HG02759 (cell line): Measurements from ENCODE around the gene LNP1.
"Not testable (repeated sequence)": the region's sequence is repeated elsewhere in the genome, so short reads cannot be mapped to it uniquely, and the experiment has no call there.

ENCODE experiments used
- ATAC-seq: cut with Tn5 transposase; IDR thresholded peaks from one replicate; pipeline ENCODE4 v1.9.1; 2021; ENCODE audit warnings: mild to moderate bottlenecking, moderate library complexity; ENCODE audit not compliant: unreplicated experiment

The LNP1 gene, protein sequence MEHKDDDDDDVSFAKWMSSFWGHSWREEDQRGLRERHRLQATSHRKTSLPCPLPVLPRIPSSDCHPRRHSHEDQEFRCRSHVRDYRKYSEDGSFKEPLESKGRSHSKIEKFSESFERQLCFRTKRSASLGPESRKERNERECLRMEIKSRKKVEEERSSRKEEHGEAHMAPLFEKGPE

DNA sequence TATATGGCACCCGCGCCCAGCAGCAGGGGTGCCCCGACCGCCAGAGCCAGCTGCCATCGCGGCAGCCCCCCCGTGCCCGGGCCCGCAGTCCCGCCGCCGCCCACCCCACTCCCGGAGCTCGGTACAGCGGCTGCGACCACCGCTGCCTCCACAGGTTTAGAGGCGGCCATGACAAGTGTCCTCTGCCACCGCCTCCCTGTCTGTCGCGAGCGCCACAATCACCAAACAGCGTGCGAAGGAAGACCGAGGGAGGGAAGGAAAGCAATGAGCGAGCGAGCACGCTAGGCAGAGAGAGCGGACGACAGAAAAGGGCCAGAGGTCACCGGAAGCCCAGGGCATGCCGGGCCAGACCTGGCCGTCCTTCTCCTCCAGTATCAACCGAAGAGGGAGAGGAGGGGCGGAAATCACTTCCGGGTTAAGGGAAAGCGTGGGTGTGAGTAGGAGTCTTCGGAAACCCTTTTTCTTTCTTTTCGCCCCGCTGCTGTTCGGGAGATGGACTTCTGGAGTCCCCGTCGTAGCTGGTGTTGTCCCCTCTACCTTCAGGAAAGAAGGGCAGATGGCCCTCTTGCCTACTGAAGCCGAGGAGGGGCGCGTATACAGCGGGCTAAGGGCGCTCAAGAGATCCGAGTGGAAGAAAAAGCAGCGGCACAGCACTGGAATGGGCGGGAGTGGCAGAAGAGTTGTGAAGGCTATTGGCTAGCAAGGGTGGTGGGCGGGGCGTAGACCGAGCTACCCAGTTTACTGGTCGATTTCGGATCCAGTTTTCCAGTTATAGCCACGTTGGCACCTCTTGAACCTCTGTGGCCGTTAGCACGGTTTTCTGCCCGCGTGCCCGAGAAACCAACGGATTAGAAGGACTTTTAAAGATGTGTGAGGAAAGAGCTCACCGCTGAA lies at the start of gene LNP1, which contains the start of gene TOMM70:
LNP1 (plus strand) TSS at position 760 of the 894 bp plus-strand sequence. CDS start 28,191 bp downstream, outside the sequence.
TOMM70 (minus strand) TSS at position 310 of the 894 bp plus-strand sequence; CDS start at position 170, 140 bp downstream.
- ATAC-seq, result peak; percentile 91

DNA sequence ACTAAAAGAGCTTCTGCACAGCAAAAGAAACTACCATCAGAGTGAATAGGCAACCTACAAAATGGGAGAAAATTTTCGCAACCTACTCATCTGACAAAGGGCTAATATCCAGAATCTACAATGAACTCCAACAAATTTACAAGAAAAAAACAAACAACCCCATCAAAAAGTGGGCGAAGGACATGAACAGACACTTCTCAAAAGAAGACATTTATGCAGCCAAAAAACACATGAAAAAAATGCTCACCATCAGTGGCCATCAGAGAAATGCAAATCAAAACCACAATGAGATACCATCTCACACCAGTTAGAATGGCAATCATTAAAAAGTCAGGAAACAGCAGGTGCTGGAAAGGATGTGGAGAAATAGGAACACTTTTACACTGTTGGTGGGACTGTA lies 49.6 kb upstream of the LNP1 start:
- ATAC-seq, result not testable (repeated sequence)

DNA sequence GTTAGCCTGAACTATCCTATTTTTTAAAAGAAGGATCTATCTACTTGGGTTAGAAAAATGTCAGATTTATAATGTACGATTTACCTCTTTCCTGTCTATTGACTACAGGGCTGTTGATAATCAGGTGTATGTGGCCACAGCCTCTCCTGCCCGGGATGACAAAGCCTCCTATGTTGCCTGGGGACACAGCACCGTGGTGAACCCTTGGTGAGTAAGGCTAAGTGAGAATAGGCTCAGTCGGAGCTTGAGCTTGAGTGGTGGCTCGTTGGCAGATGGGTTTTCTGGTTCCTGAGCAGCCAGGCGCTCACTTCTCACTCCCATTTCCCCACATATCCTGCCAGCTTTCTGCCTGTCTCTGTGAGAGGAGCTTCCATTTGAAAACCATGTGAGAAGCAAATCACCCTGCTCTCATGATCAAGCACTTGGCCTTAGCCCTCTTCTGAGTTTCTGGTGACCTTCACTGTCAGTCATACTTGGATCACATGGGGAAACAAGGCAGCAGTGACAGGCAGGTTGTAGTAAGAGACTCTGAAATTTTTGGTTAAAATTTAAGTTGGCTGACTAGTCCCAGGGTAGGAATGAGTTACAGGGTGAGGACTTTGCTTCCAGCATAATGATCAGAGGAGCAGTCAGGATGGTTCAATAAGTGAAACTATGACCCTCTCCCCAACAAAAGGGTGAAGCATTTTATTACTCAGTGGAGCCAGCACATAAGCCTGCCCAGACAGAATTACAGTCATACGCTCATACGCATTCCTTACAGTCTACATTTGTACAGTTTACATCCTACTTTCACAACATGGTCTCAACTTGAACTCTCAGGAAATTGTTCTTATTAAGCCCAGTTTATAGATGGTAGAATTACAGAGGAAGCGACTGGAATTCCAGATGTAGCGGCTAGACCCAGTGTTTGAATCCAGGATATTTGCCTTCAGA lies 48.8 kb upstream of the LNP1 start:
- ATAC-seq, result no peak

DNA sequence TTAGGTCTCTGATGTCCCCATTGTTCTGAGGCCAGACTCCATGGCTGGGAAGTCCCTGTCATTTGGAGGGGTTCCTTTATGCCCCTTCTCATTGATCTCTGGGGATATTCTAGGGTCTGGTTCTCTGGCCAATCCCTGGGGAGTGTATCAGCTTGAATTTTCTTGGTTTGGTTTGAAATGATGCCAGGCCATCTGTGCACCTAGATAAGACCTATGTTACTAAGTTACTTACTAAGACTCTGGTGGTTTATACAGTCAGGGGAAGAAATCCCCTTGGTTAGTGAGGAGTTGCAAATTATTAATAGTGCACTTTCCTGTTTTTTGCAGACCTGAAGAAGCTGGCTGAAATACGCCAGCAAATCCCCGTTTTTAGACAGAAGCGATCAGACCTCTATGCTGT lies 46.5 kb upstream of the LNP1 start:
- no peak for ATAC-seq

DNA sequence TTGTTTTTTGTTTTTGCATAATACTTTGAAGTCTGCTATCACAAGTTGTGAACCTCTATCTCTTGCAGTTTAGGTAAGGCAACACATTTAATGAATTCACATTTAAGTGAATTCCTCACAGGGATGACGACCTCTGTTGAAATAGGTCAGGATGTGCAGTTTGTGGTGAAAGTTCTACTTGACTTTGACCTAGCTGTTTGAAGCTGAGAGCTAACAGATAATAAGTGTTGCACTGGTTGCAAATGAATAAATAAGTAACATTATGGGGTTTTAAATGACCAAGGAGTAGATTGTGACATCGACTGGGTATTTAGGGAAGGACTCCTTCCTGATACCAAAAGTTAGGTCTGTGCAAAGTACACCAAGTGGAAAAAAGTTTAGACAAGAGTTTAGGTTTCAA lies 42.9 kb upstream of the LNP1 start:
- ATAC-seq, result no peak

DNA sequence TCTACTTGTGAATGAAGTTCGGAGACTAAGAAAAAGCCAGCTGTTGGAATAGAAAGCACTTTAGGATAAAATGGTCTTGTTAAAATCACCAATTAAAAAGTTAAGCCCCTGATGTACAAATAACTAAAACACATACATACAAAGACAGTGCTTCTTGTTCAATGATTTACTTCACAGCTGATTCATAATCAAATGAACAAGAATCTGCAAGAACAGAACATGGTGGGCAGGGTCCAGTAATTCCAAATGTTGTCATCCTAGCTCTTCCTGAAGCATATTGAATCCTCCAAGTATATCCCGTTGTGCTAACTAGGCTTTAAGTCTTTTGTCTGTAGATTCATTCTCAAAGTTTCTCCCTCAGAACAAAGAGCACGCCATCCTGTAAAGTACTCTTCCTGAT lies 42.3 kb upstream of the LNP1 start:
- ATAC-seq, result no peak

DNA sequence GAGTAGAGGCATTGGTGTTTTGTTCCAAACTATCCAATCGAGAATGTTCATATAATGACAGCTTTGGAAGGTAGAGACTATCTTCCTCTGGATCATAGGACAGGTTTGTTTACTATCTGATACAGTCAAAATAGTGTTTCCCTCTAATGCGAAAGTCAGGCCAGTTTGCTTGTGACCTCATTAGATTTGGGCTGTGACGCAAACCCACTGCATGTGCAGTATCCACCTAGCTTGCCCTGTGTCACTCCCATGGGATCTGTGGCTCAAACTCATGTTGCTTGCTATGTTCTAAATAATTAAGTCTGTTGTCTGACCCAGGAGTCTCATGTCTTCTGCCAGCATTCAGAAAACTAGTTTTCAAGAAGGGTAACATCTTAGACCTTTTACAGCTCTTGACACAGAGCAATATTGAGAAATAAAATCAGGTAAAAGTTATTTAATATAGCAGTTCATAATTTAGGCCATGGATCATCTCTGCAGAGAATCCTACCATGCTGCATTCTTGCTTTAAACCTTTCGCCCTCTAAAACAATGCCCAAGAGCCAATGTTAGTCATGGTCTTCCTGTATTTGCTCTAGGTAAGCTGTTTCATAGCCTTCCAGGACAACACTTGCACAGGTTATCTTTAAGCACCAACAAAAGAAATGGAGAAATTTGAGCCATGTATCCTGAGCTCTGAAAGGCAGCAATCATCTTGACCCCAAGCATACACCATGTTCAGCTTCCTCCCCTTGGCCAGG lies 40.4 kb upstream of the LNP1 start:
- ATAC-seq, result no peak

DNA sequence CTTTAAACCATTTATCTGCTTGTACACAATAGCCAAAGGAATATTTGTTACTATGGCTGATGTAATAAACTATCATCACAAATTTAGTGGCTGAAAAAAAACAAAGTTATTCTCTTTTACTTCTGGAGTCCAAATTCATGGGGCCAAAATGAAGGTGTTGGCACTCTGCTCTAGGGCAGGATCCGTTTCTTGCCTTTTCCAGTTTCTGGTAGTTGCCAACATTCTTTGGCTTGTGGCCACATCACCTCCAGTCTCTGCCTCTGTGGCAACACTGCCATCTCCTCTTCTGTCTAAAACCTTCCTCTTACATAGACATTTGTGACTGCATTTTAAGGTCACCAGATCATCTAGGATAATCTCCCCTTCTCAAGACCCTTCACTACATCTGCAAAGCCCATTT lies 39.4 kb upstream of the LNP1 start:
- no peak for ATAC-seq

DNA sequence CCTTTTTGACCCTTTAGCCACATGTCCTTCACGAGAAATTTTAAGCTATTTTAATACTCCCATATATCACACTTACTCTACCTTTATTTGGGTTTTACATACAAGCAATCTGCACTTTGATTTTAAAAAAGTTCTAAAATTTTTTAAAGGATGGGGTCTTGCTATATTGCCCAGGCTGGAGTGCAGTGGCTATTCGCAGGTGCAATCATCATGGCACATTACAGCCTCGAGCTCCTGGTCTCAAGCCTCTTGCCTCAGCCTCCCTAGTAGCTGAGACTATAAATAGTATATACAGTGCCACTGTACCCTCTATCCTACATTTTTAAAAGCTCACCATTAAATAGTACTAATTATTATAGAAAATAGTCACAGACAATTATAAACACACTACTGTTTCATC lies 36.9 kb upstream of the LNP1 start:
- ATAC-seq, result no peak

DNA sequence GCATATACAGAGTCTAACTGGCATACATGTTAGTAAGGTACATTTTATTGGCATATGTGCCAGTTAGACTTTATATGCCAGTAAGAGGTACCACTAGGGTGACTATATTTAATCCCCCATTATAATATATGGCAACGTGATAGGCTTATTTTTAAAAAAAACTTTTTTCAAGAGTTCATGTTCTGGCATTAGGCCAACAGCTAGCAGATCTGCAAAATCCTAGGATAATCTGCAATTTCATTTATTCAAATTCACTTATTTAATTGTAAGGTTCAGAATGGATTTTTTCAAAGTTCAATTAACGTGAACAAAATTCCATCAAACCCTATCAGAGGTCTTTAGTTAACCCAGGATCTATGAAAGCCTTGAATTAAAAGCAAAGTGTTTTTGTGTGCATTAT lies 34.9 kb upstream of the LNP1 start:
- no peak for ATAC-seq

DNA sequence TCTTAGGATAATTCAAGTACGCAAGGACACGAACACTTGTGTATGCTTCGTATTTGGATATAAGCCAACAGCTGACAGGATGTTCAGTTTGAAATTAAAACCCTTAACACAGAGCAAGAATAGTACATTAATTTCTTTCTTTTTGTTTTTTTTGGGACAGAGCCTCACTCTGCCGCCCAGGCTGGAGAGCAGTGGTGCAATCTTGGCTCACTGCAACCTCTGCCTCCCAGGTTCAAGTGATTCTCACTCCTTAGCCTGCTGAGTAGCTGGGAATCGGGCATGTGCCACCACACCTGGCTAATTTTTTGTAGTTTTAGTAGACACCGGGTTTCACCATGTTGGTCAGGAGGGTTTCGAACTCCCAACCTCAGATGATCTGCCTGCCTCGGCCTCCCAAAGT lies 32.9 kb upstream of the LNP1 start:
- no peak for ATAC-seq

DNA sequence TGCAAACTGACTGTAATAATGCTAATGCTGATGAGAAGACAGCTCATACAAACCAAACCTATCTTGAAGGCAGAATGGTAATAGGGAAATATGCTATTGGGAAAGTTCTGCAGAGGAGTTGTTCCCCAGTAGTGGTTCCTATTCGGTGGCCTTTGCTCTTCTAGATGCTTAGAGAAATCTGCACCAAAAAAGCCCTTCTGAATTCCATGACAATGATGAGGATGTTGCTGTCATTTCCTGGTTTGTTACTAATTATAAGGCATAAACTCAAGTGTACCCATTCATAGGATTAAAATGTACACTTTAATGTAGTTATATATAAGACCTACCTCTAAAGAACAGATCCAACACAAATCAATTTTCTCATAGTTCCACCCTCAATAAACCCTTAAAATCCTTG lies 30.6 kb upstream of the LNP1 start:
- no peak for ATAC-seq

DNA sequence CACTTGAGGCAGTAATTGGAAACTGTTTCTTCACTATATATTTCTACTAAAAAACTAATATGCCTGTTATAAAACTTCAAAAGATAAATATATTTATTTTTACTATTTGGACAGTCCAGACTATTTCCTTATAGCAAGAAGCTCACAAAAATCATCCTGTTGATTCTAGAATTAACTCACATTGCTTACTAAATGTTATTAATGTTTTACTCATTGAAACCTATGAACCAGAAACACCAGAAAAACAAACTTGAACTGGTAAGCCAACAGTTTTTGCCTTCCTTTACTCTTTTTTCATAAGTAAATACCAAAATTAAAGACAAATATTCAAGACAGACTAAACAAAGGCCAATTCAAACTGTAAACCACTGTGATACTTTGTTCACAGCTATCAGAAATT lies 26.8 kb upstream of the LNP1 start:
- ATAC-seq, result no peak

DNA sequence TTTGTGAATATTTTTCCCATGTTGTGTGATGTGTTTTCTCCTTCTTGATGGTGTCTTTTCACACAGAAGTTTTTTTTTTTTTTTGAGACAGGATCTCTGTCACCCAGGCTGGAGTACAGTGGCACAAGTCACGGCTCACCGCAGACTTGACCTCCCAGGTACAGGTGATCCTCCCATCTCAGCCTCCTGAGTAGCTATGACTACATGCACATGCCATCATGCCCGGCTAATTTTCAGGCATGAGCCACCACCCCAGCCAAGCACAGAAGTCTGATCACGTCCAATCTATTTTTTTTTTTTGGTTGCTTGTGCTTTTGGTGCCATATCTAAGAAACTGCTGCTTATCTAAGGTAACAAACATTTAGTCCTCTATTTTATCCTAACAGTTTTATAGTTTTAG lies 25.0 kb upstream of the LNP1 start:
- ATAC-seq, result no peak

DNA sequence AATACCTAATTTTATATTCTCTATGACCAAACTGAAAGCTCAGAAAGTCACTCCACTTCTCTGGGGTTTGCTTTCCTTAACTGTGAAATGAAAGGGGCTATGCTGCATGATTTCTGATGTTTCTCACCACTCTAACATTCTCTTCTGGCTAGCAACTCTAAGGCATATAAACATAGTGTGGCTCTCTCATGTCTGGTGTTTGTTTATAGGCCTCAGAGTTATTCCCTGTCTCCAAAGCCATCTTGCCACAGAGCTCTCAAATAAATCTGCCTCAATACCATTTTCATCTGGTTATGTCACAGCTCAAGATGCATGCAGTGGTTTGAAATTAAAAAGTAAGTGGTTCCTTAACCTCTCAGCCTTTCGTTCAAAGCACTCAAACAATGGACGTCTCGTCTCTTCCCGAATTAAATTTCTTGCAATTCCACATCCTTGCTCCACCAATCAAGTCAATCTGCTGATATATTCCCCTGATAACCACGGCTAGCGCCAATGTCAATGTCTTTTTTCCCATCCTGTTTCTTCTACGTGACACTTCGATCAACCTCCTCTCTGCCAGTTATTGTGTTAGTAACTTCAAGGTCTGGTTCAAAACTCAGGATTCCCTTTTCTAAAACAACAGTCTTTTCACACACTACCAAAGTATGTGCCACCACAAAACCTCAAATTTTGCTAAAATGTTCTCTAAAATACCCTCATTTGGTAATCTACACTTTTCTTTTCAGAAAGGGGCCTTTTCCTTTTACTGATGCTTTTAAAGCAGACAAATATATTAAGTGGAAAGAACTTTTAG lies 16.4 kb upstream of the LNP1 start:
- no peak for ATAC-seq

DNA sequence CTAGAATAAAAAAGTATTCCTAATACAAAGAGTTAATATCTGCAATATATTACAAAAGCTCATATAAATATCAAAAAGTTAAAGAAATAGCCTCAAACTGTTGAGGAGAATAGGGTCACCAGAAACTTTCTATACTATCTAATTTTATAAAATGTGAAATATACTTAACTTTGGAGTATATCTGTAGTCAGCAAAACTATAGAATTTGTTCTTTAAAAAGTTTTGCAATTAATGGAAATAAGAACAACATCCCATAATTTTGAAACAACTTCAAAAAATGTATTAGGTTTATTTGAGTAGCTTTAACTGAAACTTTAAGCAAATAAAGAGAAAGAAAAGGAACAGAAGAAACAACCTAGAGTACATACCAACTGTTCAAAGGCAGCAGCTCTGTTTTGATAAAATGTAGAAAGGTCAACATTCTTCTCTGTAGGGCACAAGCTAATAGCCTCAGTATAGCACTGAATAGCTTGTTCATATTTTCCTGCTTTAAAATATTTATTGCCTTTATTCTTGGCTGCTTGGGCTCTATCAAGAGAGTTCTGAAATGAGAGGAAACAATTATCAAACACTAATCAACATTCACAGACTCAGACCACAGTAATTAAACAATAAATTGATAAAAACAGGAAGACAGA lies 14.8 kb upstream of the LNP1 start:
- ATAC-seq, result no peak

DNA sequence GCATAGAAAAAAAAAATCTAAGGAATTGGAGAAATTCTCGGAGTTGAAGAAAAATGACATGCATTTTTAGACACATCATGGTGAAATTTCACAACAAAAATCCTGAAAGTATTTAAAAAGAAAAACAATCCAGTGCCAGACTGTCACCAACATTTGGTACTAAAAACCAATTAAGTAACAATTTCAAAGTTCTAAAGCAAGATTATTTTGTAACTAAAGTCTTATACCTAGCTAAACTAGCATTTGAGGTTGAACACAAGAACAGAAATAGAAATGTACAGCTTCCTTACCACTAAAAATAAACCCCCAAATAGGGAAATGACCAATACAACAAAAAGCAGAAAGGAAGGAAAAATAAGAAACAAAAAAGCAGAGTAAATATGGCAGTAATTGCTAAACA lies 12.3 kb upstream of the LNP1 start:
- ATAC-seq, result no peak

DNA sequence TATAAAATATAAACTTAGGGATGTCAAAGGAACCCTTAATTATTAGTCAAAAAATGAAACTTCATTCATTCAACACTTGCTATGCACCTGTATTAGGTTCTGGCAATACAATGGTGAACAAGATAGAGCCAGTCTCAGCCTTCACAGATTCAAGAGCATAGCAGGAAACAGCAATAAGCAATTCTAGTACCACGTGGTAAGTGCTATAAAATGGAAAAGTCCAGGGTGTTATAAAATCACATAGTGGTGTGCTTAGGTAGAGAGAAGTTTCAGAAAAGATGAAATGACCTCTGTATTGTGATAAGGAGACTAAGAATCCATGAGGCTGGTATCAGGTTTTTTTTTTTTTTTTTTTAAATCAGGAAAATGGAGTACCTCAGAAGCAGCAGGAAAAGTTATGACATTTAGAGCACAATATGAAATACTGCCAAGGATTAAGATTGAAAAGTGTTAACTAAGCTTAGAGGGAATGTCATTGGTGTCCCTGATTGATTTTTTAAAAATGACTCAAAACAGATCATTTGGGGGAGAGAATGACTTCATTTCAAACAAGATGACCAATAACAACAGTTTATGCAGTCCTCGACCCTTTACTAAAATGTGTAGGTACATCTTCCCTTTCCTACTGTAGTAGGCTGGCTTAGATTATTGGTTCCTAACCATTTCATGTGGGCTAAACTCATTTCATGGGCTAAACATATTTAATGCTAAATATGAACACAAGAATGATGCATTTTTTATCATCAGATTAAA lies 5.5 kb upstream of the LNP1 start:
- ATAC-seq, result no peak

DNA sequence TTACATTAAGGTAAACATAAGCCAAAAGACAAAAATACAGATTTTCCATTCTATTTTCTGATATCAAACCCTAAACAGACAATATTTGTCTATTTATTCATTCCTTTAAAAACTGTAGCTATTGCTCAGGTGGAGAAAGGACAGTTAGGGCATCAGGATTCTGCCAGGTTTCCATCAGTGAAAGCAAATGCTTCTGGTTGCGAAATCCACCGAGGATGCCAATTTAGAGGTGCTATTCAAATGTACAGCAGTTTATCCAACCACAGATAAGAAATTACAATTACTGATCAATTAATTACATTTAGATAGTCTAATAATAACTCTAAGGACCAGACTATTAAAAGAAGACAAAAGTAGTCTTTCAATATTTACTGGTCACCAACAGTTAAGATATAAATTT lies 4.4 kb upstream of the LNP1 start:
- ATAC-seq, result no peak
